ENCODE results near the gene FAM170B.

The FAM170B gene

GRCh38 chr10:49082766-49083165 is 51.1 kb downstream of the FAM170B start:
- TF ChIP-seq CTCF (conservative IDR thresholded peaks at IDR 0.05; ENCODE audit: control insufficient read depth, insufficient read depth, low read depth, low read length) = no peak
- H3K4me3 ChIP-seq (ENCODE audit: control insufficient read depth, low read depth, low read length) = no peak overlapping the region
- no peak for DNase-seq (ENCODE audit: low read depth)

GRCh38 chr10:49081547-49082275 is 52.1 kb downstream of the FAM170B start:
- no peak for DNase-seq (ENCODE audit: low read depth)
- no peak for TF ChIP-seq CTCF (conservative IDR thresholded peaks at IDR 0.05; ENCODE audit: control insufficient read depth, insufficient read depth, low read depth, low read length)
- no peak overlapping the region for H3K4me3 ChIP-seq (ENCODE audit: control insufficient read depth, low read depth, low read length)
